Spleen (tissue), 11 donors: ENCODE results near the gene TRPC6. TPM values are rescaled to one million over a fixed set of nuclear protein-coding genes. Genes with fewer than 3 reads are reported as not detected.

ENCODE experiments used
- DNase-seq: peaks from one replicate; pipeline ENCODE4 v3.0.0-alpha.2; 2020
- H3K27ac ChIP-seq, 8 donors: fragments of 200-600 bp; sonication (generic) in 7 of 8; 1 replicate in 4 of 8; 2 replicates in 4 of 8; pipeline versions ENCODE4 v1.5.0 to v1.8.0; 2016 to 2021; ENCODE audit warnings: inconsistent platforms in 4 of 8, mild to moderate bottlenecking in 4 of 8, moderate library complexity in 1 of 8
- H3K27me3 ChIP-seq, 7 donors: fragments of 200-600 bp; sonication (generic) in 6 of 7; replicated peaks in 1 of 7; 1 replicate in 4 of 7; 2 replicates in 3 of 7; pipeline versions ENCODE4 v1.5.0 to v1.8.0; 2016 to 2021; ENCODE audit warnings: inconsistent platforms in 3 of 7, mild to moderate bottlenecking in 1 of 7
- H3K36me3 ChIP-seq, 6 donors: fragments of 200-600 bp; sonication (generic) in 5 of 6; 1 replicate in 4 of 6; 2 replicates in 2 of 6; pipeline versions ENCODE4 v1.5.0 to v1.8.0; 2016 to 2021; ENCODE audit warnings: inconsistent platforms in 2 of 6
- H3K4me1 ChIP-seq, 6 donors: fragments of 200-600 bp; sonication (generic) in 5 of 6; 1 replicate in 3 of 6; 2 replicates in 3 of 6; pipeline versions ENCODE4 v1.5.0 to v1.8.0; 2016 to 2021; ENCODE audit warnings: inconsistent platforms in 3 of 6
- H3K4me3 ChIP-seq, 8 donors: fragments of 200-600 bp; sonication (generic) in 7 of 8; 1 replicate in 4 of 8; 2 replicates in 4 of 8; pipeline versions ENCODE4 v1.5.0 to v1.8.0; 2016 to 2021; ENCODE audit warnings: inconsistent platforms in 4 of 8, mild to moderate bottlenecking in 4 of 8, moderate library complexity in 2 of 8
- H3K9me3 ChIP-seq, 8 donors: fragments of 200-600 bp; sonication (generic) in 7 of 8; 1 replicate in 4 of 8; 2 replicates in 4 of 8; pipeline versions ENCODE4 v1.5.0 to v1.8.0; 2016 to 2021; ENCODE audit warnings: inconsistent platforms in 4 of 8
- POLR2A ChIP-seq, 3 donors: fragments of 450-650 bp; IDR thresholded peaks; one replicate each; pipeline ENCODE4 v1.5.1; 2017; ENCODE audit warnings: antibody characterized with exemption in 3 of 3, mild to moderate bottlenecking in 1 of 3
- POLR2AphosphoS5 ChIP-seq, 3 donors: sonication (generic); formaldehyde crosslinking; IDR thresholded peaks; one replicate each; pipeline ENCODE4 v1.5.1; 2017; ENCODE audit warnings: antibody characterized with exemption in 3 of 3
- WGBS, 5 donors: extraction: QIAGEN DNeasy Blood & Tissue Kit in 3 of 5; methylation state at CpG; one replicate each; pipeline versions ENCODE4 v1.1.5 to v1.1.7; 2013 to 2018; 5-methylcytosine and 5-hydroxymethylcytosine counted together
- intact Hi-C: fragments of 100-400 bp; cut with DNase I; formaldehyde crosslinking; loops from one replicate; pipeline ENCODE4 v1.15.0; 2023; ENCODE audit warnings: low total_unique reads
- polyA plus RNA-seq, 3 donors: library from polyadenylated mRNA; stranded (reverse); fragments of 200-250 nt; gene quantifications; one replicate each; pipeline ENCODE4 v1.2.1, GENCODE V29; 2013
- total RNA-seq, 7 donors: library from RNA; depleted of rRNA in 3 of 7; stranded (reverse); fragments of >200 nt in 3 of 7; fragmentation: NEBNext Ultra II Directional in 4 of 7; extraction: Animal tissue kit (Norgen Biotek cat#: 25700) in 4 of 7; gene quantifications; one replicate each; pipeline versions ENCODE4 v1.1.0 to v1.2.1, GENCODE V29; 2016 to 2021
- TF ChIP-seq, protein P1 (sequence below), 11 experiments: fragments of 200-600 bp in 7 of 11; fragments of 450-650 bp in 4 of 11; sonication (generic) in 4 of 11; IDR thresholded peaks in 8 of 11; conservative IDR thresholded peaks in 3 of 11; 1 replicate in 7 of 11; 2 replicates in 4 of 11; pipeline versions ENCODE4 v1.4.0 to v1.8.0; 2016 to 2021; ENCODE audit warnings: antibody characterized with exemption in 11 of 11, inconsistent platforms in 4 of 11, mild to moderate bottlenecking in 1 of 11
- donor health status: healthy with polysubstance abuse.
- donor health status: DM: no; HTN: no; CAD: no; lungs with moderate emphysema.
- donor health status: DM: no; HTN: no; CAD: no.
- donor health status: Bipolar disorder and iron deficiency.
- donor health status: healthy.
- donor health status: DM: no; HTN: no; CAD: no.
- donor health status: DM: yes; HTN: yes; CAD: no.

Gene TRPC6
- total and polyA plus RNA-seq, 10 donors, result 0.30 to 6.6 (median 2.3) TPM

DNA sequence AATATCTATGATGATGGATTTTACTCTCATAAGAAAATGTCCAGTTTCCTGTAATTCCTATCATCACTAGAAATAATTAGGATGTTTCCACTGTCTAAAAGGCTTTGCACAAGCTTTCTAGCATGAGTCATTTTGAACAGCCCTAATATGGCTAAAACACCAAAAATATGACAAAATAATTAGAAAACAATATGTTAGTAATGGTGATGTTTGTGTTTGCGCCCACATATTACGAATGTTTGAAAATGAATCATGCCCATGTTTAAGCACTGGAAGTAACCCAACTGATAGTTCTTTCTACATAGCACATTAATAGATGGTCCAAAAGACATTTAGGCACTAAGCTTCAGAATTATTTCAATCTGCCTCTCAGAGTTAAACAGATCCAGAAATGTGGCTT is 96.0 kb downstream of the TRPC6 start:
- Histone ChIP-seq H3K4me1 (no peaks in the 10 kb centered on the region), H3K36me3 (no peaks in the 10 kb centered on the region), H3K27me3 (no peaks in the 10 kb centered on the region), H3K9me3 (no peaks in the 10 kb centered on the region), H3K4me3 (no peak overlapping the region), H3K27ac (no peak overlapping the region)
- DNase-seq, result no peak
- TF ChIP-seq POLR2AphosphoS5 (IDR thresholded peaks at IDR 0.05), result no peak
- TF ChIP-seq, protein P1, sequence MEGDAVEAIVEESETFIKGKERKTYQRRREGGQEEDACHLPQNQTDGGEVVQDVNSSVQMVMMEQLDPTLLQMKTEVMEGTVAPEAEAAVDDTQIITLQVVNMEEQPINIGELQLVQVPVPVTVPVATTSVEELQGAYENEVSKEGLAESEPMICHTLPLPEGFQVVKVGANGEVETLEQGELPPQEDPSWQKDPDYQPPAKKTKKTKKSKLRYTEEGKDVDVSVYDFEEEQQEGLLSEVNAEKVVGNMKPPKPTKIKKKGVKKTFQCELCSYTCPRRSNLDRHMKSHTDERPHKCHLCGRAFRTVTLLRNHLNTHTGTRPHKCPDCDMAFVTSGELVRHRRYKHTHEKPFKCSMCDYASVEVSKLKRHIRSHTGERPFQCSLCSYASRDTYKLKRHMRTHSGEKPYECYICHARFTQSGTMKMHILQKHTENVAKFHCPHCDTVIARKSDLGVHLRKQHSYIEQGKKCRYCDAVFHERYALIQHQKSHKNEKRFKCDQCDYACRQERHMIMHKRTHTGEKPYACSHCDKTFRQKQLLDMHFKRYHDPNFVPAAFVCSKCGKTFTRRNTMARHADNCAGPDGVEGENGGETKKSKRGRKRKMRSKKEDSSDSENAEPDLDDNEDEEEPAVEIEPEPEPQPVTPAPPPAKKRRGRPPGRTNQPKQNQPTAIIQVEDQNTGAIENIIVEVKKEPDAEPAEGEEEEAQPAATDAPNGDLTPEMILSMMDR (IDR thresholded peaks at IDR 0.05 in 8 of 11, conservative IDR thresholded peaks at IDR 0.05 in 3 of 11), result no peak
- TF ChIP-seq POLR2A (IDR thresholded peaks at IDR 0.05), result no peak
- intact Hi-C loops, result no loop called here
- WGBS, 5 donors, result 32 to 85% (median 59%) methylated on average over 2 of the region's 2 CpGs

GRCh38 chr11:101482556-101483124 is 101.2 kb downstream of the TRPC6 start:
- intact Hi-C loops, result no loop called here
- Histone ChIP-seq H3K36me3 (no peaks in the 10 kb centered on the region), H3K27me3 (no peaks in the 10 kb centered on the region), H3K4me3 (no peak overlapping the region), H3K27ac (no peak overlapping the region), H3K4me1 (no peaks in the 10 kb centered on the region), H3K9me3 (no peaks in the 10 kb centered on the region)
- no peak for DNase-seq
- TF ChIP-seq, protein P1 (IDR thresholded peaks at IDR 0.05 in 8 of 11, conservative IDR thresholded peaks at IDR 0.05 in 3 of 11), result no peak
- TF ChIP-seq POLR2AphosphoS5 (IDR thresholded peaks at IDR 0.05), result no peak
- no peak for TF ChIP-seq POLR2A (IDR thresholded peaks at IDR 0.05)
- 26 to 100% (median 69%) methylated on average over 4 of the region's 4 CpGs for WGBS, 5 donors

GRCh38 chr11:101478587-101479369 is 105.0 kb downstream of the TRPC6 start:
- H3K36me3 ChIP-seq, result no peaks in the 10 kb centered on the region
- no peaks in the 10 kb centered on the region for H3K27me3 ChIP-seq
- intact Hi-C loops, result no loop called here
- TF ChIP-seq POLR2A (IDR thresholded peaks at IDR 0.05), result no peak
- H3K4me1 ChIP-seq, result no peaks in the 10 kb centered on the region
- no peaks in the 10 kb centered on the region for H3K9me3 ChIP-seq
- 64 to 79% (median 74%) methylated on average over 13 of the region's 13 CpGs for WGBS, 5 donors
- no peak overlapping the region for H3K4me3 ChIP-seq
- H3K27ac ChIP-seq, result peak overlapping the region in 2 of 8 donors; percentile 9 to 17
- no peak for DNase-seq

DNA sequence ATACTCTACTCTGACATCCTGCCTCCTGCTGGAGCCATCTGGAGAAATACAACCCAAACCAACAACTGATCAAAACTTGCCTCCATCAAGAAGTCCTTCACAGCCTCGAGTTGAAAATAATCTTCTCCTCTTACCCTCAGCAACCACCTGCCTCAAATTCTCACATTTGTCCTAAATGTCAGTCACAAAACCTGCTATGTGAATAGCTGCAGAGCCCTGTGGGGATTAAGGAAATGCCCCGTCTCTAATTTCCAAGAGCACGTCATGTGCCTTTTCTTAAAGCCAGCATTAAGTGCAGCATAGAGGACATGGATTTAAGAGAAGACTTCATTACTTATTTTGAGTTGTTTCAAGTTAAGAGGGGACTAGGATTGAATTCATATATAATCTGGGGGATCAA is 105.9 kb downstream of the TRPC6 start:
- Histone ChIP-seq H3K27ac (no peak overlapping the region), H3K4me3 (no peak overlapping the region), H3K36me3 (no peaks in the 10 kb centered on the region), H3K4me1 (no peaks in the 10 kb centered on the region), H3K9me3 (no peaks in the 10 kb centered on the region), H3K27me3 (no peaks in the 10 kb centered on the region)
- TF ChIP-seq, protein P1 (IDR thresholded peaks at IDR 0.05 in 8 of 11, conservative IDR thresholded peaks at IDR 0.05 in 3 of 11), result no peak
- TF ChIP-seq POLR2AphosphoS5 (IDR thresholded peaks at IDR 0.05), result no peak
- TF ChIP-seq POLR2A (IDR thresholded peaks at IDR 0.05), result no peak
- no peak for DNase-seq
- 78 to 90% (median 81%) methylated on average over 3 of the region's 3 CpGs for WGBS, 5 donors
- intact Hi-C loops, result no loop called here
